Effector CD4-positive, alpha-beta T cell (primary cell): ENCODE results near the gene PTTG2.

Source experiments
- DNase-seq: peaks from one replicate; pipeline ENCODE4 v3.0.0-alpha.2; 2020

The PTTG2 gene

DNA sequence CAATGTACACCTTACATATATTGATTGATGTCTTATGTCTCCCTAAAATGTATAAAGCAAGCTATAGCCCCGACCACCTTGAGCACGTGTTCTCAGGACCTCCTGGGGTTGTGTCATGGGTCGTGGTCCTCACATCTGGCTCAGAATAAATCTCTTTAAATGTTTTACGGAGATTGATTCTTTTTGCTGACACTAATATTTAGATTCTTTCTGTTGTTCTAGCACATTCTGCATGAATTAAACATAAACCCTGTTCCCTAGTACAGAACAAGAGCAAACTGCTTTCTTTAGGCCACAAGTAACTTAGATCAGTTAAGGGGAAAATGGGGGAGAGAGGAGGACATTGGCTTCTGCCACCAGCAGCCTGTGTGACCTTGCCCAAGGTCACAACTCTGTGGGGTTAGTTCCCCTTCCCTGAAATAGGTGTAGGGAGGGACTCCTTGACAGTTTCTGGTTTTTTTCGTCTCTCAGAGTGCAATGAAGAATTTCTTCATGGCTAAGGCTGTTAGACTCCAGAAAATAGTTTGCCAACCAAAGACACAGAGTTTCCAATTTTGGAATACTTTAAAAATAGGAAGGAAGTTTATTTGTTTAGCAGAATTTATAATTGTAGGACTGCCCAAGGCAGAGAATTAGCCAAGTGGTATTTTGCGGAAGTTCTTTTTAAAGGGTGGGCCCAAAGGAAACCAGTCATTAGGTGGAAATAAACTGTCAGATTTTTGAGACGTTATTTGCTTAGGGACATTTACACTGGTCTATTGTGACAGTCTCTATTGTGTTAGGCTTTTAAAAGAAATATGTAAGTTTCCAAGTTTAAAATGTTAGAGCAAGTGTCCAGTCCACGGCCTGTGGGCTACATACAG is 29.4 kb downstream of the PTTG2 start:
- DNase-seq, result no peak

DNA sequence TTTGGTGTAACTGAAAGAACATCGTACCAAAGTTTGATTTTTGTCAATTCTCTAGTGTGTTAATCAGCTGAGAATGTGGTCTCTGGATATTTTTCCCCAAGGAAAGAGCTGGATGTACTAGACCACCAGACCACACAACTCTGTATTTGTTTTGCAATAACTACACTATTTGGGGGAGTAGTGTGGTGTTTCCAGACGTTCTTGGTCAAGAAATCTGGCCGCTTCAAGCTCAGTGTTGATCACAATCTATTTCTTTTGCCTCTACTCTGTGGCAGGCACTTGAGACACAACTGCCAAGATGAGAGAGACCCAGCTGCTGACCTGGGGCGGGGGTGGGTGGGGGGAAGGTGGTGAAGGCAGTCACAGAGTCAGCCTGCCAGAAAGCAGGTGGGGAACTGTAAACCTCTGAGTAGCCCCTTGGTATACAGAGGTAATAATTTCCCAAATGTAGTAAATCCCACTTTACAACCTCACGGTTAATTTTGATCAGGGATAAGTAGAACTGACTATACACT is 30.6 kb downstream of the PTTG2 start:
- DNase-seq, result no peak

DNA sequence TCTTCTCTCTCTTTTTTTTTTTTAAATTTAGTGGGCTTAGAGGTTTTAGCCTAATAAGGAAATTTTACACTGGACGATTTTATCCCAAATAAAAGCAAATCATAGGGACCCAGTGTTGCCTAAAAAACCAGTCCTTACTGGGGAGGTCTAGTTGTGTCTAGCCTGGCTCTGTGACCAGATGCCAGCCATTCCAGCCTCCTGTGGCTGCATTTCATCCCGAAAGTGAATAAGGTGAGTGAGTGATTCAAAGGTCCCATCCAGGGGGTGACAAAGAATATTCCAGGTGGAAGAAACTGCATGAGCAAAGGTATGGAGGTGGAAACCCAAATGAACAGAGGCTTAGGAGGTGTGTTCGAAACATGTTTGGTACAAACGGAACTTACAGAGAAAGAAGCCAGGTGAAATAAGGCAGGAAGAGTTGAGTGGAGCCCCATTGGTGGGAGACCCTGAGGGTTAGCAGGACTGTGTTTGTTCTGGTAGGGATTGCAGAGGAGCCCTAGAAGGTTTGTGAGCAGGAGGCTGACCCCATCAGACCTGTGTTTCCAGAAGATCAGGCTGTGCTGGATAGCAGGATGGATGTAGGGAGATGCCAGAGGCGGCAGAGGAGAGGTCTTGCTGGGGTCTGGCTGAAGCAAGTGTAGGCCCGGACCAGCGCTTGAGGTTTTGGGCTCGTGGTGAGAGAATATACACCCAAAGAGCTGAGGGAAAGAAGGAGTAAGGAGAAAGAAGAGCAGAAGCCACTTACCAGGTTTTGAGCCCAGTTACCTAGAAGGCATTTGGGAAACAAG is 31.6 kb downstream of the PTTG2 start:
- DNase-seq, result no peak

DNA sequence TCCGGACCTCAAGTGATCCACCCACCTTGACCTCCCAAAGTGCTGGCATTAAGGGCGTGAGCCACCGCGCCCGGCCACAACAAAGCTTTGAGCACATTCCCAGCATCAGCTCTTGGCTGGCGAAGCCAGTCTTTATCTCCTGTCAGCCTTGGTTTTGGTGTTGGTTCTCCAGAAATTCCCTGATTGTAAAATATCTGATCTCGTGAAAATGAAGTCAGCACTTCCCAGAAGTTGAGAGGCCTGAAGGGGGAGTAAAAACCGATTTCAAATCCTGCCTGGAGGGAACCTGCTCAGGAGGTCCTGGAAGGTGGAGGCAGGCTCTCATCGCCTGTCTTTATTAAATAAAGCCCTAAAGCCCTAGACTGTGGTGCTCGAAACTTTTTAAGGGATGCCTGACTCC is 33.6 kb downstream of the PTTG2 start:
- no peak for DNase-seq

DNA sequence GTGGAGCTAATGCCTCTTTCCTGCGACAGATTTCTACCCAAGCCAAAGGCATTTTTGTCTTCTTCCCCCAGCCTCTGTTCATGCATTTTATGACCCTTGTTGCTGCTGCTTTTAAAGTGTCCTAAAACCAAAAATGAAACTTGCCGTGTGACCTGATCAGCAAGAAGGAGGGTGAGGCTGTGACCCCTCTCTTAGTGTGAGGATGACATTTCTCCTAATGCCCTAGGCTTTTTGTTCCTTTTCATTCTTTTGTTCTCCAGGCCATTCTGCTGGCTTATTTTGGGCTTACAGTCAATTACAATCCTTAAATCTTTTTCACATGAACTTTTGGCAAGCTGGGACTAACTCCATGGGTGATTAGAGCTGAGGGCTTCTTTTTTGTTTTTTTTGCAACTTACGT is 34.4 kb downstream of the PTTG2 start:
- DNase-seq, result no peak

DNA sequence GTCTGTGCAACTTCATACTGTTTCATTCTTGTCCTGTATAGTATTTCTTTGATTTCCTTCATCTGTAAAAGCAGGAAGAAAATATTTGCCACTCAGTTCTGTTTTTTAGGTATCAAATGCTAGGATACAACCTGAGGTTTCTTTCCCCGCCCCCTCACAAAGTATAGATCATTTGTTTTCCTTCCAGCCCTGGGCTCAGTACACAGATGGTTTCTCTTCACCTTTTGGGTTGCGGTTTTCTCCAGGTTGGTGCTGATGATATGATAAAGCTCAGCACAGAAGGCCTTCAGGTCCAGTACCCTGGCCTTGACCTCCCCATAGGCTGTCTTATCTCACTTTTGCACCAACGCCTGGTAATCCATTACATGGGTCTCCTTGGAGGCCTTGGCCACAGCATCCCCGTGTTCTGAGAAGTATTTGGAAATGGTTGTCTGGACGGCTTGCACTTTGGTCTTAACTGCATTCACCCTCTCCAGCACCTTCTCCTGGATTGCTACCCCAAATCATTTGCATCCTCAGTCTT is 35.2 kb downstream of the PTTG2 start:
- DNase-seq, result no peak

DNA sequence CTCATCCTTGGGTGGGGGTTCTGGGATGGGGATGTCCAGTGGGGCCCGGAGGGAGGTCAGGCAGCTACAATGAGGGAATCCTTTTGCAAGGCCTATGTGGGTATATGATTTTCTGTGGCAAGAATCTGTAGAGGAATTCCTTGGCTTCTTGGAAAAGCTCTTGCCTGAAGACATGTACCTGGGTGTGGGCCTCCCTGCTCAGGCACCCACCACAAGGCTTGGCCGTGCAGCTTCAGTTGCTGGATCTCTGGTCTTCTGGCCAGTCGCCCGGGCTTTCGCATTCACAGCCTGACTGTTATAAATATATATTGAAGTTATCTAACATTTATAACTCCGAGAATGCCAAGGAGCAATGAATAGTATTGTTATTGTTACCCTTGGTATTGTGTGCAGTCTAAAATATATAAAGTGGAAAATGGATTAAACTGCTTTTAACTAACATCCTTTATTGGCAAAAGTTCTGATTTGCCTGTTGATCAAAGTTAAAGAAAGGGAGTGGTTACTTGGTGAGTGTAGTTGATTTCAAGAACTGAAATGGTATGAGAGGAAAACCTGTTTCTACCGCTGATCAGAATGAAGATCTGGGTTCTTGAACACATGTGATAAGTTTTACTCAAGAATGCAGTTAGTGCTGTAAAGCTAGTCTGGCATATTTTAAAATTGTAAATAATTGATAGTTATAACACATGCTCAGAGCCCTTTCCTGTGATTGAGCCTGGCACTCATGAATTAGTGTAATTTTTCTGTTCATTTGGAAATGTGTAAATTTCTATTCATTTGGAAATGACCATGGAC is 36.0 kb downstream of the PTTG2 start:
- DNase-seq, result no peak

DNA sequence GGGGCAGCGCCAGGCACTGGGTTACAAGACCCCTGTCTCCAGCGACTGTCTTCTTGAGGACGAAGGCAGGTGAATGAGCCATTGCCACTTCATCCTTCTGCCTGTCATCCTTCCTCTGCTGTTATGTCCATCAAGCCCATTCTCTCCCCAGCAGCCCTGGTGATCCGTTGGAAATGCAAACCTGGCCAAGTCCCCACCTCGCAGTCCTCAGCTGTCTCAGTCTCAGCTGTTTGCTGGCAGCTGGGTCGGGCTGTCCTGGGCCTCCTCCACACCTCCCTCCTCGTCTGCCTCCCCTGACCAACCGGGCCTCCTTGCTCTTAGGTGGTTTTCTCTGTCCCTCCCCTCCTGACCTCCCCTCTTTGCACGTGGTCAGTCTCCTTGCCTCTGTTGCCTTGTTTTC is 38.0 kb downstream of the PTTG2 start:
- no peak for DNase-seq

DNA sequence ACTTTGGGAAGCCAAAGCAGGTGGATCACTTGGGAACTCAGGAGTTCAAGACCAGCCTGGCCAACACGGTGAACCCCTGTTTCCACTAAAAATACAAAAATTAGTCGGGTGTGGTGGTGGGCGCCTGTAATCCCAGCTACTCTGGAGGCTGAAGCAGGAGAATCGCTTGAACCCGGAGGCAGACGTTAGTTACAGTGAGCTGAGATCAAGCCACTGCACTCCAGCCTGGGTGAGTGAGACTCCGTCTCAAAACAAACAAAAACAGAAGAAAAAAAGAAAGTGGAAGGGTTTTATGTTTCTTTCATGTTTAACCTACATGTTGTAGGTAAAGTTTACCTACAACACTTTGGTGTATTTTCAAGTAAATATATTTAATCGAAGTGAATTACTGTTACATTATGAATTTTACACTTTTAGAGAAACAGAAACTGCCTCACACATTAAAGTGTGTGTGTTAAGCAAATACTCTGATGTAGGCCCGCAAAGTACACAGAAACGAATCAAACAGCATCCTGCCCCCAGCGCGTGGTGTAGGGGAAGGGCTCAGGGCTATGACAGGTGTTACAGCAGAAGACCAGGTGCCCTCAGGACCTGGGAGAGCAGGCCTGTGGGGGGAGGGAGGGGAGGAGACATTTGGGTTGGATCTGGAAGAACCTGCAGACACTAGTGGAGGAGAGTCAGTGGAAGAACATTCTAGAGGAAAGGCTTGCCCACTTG is 39.0 kb downstream of the PTTG2 start:
- DNase-seq, result no peak

DNA sequence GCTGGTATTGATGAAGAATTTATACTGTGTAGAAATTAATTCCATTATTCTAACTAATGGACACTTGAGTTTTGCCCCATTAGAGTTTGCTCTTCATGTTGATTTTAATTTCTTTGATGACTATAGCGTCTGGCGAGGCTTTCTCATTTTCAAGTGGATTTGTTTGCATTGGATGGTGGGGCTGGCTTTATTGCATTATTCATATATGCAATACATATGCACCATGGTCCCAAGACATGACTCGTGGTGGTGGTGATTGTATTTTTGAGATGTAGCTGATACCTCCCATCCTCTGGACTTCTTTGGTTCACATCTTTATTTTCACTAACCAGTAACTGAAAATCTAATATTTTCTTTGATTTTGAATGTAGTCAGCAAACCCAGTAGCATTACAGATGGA is 39.8 kb downstream of the PTTG2 start:
- DNase-seq, result no peak

DNA sequence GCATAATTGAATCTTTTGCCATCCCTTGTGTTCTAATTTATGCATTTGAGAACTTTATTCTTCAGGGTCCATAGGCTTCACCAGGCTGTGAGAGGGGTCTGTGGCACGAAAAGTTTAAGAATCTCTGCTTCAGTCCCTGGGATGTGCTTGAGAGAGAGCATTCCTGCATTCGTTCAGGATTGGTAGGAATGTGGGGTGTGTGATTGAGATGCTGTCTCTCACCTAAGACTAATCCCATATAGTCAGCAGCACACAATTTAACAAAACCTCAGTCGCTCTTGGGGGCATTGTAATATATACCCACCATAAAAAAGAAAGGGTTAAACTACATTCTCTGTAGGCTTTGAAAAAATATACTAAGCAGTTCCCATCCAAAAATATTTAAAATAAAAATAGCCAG is 41.7 kb downstream of the PTTG2 start:
- no peak for DNase-seq

DNA sequence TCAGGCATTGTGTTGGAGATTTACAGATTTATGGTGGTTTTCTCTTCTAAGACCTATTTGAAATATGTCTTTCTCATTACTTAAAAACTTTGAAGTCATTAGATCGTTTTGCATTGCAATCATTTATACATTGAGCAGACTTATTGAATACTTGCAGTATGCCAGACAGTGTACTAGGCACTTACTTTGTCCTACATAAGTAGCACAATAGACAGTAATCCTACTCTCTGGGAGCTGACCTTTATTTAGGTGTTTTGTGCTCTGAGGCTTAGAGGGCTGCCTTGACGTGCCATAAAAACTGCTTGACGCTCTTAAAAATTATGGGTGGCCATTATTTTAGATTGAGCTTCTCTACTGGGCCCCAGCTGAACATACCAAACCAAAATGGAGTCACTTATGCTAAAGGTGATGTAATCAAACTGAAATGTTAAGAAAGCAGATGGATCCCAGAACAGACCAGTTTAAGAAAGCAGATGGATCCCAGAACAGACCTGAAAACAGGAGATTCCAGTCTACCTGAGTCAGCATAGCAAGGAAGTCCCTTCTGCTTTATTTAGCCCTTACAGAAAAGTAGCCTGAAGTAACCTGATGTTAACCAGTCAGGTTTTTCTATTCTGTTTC is 42.4 kb downstream of the PTTG2 start:
- no peak for DNase-seq

DNA sequence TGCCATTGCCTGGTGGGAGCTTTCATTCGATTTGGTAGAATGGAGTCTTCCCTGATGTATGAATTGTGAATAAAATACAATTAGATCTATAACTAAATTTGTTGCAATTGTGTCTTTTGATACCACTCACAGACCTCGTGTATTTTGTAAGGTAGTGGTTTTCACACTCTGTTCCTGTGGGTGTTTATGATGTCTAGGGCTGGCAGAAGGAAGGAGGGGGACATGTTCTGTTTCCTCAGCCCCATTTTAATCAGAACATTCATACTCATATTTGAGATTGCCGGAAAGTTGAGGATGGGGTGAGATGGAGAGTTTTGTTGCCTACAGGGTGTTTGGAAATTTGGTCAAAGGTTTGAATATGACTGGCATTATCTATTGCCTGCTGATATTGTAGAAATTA is 42.9 kb downstream of the PTTG2 start:
- no peak for DNase-seq

DNA sequence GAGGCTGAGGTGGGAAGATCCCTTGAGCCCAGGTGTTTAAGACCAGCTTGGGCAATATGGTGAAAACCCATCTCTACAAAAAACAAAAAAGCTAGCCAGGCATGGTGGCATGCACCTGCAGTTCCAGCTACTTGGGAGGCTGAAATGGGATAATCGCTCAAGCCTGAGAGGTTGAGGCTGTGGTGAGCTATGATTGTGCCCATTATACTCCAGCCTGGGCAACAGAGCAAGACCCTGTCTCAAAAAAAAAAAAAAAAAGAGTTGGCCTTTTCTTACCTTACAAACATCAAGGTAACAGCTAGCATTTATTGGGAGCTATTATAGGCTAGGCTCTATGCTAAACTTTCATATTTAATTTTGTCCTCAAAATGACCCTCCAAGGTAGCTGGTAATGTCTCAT is 43.4 kb downstream of the PTTG2 start:
- DNase-seq, result no peak

DNA sequence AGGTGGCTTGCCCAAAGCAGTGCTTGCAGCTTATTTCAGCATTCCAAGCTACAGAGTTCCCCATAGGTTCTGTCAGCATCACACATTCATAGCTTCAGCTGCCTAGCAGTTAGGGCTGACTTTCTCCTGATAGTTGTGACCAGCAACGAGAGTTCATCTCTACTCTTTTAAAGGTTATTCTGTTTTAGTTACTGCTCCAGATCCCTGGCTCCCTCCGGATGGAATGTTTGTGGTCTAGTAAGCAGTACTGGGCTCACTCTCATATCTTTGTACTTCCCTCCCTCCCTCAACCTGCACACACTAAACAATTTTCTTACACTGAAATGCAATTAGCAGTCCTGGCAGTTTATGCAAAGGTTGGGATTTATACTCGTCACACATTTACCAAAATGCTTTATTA is 43.9 kb downstream of the PTTG2 start:
- DNase-seq, result no peak

DNA sequence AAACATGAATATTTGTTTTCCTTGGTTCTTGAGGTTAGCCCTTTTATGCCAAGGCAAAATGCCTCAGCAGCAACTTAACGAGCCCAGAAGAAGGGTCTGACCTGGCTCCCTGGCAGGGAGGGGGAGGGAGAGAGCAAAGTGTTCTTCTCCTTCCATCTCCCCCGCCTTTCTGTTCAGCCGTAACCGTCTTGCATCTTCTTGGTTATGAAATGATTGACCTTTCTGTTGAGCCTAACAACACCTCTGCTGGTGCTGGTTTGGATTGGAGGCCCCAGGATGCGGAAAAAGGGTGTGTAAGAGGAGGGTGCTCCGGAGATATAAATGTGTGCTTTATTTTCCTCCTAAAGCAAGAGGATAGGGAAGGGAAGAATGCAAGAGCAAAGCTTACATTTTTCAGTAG is 44.7 kb downstream of the PTTG2 start:
- no peak for DNase-seq

DNA sequence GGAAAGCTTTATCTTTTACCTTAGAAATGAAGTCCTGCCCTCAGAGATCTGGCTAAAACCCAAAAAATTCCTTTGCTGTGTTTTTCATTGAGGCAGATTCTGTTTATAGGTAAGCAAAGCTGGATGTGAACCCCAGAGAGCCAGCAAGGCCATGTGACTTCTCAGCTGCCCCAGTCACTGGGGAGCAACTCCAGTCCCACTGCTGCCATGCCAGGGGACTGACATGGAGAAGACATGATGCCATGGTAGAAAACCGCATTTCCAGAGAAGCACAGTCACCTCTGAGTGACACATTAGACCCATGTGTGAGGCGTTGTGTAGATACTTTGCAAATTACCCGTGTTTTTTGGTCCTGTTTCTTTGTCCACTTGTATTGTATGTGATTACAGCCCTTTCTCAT is 45.4 kb downstream of the PTTG2 start:
- DNase-seq, result no peak

DNA sequence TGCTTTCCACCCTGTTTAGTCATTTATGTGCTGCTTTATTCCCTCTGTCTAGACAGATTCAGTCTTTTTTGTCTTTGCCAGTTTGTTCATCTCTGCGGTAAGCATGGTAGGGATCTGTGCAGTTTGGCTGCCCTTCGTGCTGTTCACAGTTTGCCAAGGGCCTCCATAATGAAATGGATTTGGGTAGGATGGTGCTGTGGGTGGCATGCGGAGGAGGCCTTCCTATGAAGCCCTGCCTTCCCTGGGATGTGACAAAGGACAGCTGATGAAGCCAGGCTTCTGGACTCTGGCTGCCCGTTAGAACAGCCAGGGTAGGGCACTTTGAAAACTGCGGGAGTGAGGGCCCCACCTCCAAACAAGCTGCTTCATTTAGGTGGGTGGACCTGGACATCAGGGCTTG is 47.4 kb downstream of the PTTG2 start:
- no peak for DNase-seq

DNA sequence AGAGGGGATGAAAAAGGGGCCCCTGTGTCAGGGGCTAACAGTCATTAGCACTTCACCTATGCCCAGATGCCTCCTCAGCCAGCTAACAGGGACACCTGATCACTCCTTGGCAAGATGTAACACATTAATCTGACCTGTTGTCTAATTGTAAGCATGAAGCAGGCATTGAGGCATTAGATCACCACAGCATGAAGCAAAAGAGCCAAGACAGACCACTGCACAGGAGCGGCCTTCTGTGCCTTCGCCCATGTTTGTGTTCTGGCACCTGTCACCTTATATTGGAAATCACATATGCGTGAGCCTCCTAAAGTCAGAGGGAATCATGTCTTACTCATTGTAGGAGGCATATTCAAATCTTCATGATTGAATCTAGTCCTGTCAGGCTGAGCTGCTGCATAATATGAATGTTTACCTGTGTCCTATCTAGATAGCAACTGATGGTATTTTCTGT is 48.4 kb downstream of the PTTG2 start:
- no peak for DNase-seq

DNA sequence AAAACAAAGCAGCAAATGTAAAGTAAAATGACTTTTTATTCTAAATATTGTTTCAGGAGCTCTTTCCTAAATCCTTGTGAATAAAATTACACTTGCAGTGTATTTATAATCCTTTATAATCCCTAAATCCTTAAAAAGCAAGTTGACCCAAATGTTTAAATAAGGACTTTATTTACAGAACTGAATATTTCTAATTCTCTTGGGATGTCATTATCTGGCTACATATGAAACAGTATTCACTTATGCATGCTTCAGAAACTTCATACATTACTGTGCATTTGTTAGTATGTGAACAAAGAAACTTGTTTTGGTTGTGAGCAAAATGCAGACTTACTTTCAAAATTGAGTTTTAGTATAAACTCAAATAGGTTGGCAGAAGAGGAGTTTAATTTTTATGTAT is 49.2 kb downstream of the PTTG2 start:
- DNase-seq, result no peak

DNA sequence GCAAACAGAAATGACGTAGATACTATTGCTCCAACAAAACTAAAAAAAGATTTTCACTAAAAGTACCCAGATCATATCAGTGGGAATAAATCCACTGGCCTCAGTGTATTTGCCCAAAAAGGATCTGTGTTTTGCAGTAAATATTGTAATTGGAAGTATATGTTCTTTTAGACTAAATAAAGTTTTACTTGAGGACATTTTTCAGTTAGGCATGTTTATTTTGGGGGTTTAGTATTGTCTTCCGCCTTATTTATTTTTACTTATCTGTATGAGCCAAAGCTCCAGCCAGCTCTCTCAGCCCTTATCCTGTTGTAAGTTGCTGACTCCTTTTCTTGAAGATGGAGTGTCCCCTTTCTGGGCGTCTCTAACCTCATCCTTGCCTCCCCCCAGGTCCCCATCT is 49.8 kb downstream of the PTTG2 start:
- no peak for DNase-seq
